ENCODE results near the gene KCNT2.
"Not testable (repeated sequence)": the region's sequence is repeated elsewhere in the genome, so short reads cannot be mapped to it uniquely, and the experiment has no call there.

KCNT2 gene

DNA sequence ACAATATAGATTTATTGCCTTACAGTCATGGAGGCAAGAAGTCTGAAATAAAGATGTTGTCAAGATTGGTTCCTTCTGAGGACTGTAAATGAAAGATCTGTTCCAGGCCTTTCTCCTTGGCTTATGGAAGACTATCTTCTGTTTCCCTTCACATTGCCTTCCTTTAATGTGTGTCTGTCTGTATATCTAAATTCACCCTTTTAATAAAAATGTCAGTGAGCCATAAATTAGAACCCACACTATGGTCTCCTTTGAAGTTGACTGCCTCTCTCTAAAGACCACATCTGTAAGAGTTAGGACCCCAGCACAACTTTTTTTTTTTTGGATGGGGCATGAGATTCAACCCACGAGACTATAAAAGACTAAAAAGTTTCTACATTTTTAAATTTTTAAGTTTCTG is 305.8 kb downstream of the KCNT2 start:
- Histone ChIP-seq H3K9ac (ENCODE audit: low read depth, low read length) (no peak overlapping the region), H3K4me3 (ENCODE audit: low read length) (no peak overlapping the region), H3K36me3 (ENCODE audit: insufficient read depth, low read length) (no peaks in the 10 kb centered on the region), H3K4me2 (ENCODE audit: low read length) (no peak overlapping the region), H3K9me3 (replicated peaks; ENCODE audit: low read length) (no peaks in the 10 kb centered on the region), H3K4me1 (ENCODE audit: control insufficient read depth, insufficient read depth, low read length) (peaks cover 3% of the 10 kb centered on the region), H3K27me3 (ENCODE audit: control insufficient read depth, insufficient read depth, low read length) (no peaks in the 10 kb centered on the region)

DNA sequence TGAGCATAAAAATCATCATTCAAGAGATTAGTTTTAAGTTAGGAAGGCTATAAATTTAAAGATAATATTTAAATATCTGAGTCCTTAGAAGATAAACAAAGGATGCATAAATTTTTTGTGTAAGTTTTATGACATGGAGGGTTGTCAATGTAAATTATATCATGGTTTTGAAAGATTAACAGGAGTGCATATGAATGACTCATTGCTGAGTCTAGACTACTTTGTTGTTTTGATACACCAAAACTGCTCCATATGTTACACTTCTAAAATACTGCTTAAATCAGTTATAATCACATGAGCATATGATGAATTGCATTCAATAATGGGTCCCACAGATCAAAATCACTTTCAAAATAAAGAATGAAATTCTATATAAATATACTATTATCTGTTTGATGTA is 312.5 kb downstream of the KCNT2 start:
- H3K27me3 ChIP-seq (ENCODE audit: control insufficient read depth, insufficient read depth, low read length), result no peaks in the 10 kb centered on the region

DNA sequence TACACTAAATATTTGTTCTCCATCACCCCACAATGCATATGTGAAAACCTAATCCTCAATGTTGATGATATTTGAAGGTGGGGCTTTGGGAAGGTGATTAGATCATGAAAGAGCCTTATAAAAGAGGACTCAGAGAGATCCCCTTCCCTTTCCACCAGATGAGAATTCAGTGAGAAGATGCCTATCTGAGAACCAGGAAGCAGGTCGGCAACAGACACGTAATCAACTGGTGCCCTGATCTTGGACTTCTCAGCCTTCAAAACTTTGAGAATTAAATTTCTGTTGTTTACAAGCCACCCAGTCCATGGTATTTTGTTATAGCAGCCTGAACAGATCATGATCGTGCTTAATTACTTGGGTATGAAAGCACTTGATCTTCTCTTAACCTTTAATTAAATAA is 329.4 kb downstream of the KCNT2 start:
- Histone ChIP-seq H3K4me2 (ENCODE audit: low read length) (no peak overlapping the region), H3K36me3 (ENCODE audit: insufficient read depth, low read length) (no peaks in the 10 kb centered on the region), H3K9ac (ENCODE audit: low read depth, low read length) (no peak overlapping the region), H3K4me3 (ENCODE audit: low read length) (no peak overlapping the region), H3K9me3 (replicated peaks; ENCODE audit: low read length) (no peaks in the 10 kb centered on the region), H3K27me3 (ENCODE audit: control insufficient read depth, insufficient read depth, low read length) (no peaks in the 10 kb centered on the region), H3K4me1 (ENCODE audit: control insufficient read depth, insufficient read depth, low read length) (no peaks in the 10 kb centered on the region)

More for the DNA sequence above, 312.5 kb downstream of the KCNT2 start:
- Histone ChIP-seq H3K4me1 (ENCODE audit: control insufficient read depth, insufficient read depth, low read length) (peaks cover 3% of the 10 kb centered on the region), H3K9me3 (replicated peaks; ENCODE audit: low read length) (no peaks in the 10 kb centered on the region), H3K4me3 (ENCODE audit: low read length) (no peak overlapping the region), H3K9ac (ENCODE audit: low read depth, low read length) (no peak overlapping the region), H3K4me2 (ENCODE audit: low read length) (no peak overlapping the region), H3K36me3 (ENCODE audit: insufficient read depth, low read length) (no peaks in the 10 kb centered on the region)

DNA sequence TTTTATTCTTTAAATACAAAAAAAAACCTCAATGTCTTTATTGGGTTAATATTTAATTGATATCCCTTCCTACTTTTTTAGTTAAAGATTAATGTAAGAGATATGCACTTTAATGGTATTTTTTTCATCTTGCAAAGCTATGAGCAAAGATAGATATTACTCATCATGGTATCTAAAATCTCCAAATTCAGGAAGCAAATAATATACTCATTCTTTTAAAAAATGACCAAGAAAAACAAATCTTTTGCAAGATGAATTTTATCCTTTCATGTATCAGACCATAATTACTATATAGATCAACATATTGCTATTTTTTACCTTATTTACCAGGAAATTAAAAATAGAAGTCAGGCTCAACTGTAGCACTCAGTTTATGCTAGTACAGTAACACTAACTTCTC is 330.4 kb downstream of the KCNT2 start:
- no peaks in the 10 kb centered on the region for H3K9me3 ChIP-seq (replicated peaks; ENCODE audit: low read length)
- no peaks in the 10 kb centered on the region for H3K27me3 ChIP-seq (ENCODE audit: control insufficient read depth, insufficient read depth, low read length)
- no peaks in the 10 kb centered on the region for H3K36me3 ChIP-seq (ENCODE audit: insufficient read depth, low read length)
- H3K4me3 ChIP-seq (ENCODE audit: low read length), result no peak overlapping the region
- no peak overlapping the region for H3K4me2 ChIP-seq (ENCODE audit: low read length)
- H3K9ac ChIP-seq (ENCODE audit: low read depth, low read length), result no peak overlapping the region
- H3K4me1 ChIP-seq (ENCODE audit: control insufficient read depth, insufficient read depth, low read length), result no peaks in the 10 kb centered on the region

DNA sequence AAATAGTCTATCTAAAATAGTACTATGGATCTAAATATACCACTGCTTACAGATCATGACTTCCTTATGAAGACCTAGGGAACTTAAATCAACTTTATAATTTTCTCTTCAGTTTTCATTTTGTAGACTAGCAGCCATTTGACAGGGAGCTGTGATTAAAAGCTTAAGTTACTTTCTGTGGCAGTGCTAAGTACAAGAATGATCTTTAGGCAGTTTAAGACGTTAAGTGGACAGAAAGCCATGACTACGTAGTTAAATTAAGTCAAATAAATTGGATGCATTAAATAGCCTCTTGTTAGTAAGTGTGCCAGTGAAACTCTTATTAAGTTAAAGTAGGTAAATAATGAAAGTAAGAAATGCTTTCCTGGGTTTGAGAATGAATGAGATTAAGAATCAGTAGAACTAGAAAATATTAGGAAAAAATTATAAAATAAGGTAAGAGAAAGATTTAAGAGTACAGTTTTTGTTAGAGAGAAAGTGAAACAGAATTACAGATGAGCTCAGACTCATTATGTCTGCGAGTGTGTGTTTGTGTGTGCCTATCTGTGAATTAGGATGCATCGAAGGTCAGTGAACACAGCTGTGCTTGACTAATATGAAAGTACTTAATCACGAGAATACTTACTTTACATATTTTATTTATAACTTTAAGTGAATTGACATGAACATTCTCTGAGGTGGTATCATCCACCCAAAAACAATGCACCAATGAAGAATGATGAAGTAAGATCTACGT is 336.9 kb downstream of the KCNT2 start:
- Histone ChIP-seq H3K9me3 (replicated peaks; ENCODE audit: low read length) (no peaks in the 10 kb centered on the region), H3K9ac (ENCODE audit: low read depth, low read length) (no peak overlapping the region), H3K4me1 (ENCODE audit: control insufficient read depth, insufficient read depth, low read length) (no peaks in the 10 kb centered on the region), H3K4me2 (ENCODE audit: low read length) (peak overlapping the region; percentile 65), H3K27me3 (ENCODE audit: control insufficient read depth, insufficient read depth, low read length) (no peaks in the 10 kb centered on the region), H3K4me3 (ENCODE audit: low read length) (no peak overlapping the region), H3K36me3 (ENCODE audit: insufficient read depth, low read length) (no peaks in the 10 kb centered on the region)

DNA sequence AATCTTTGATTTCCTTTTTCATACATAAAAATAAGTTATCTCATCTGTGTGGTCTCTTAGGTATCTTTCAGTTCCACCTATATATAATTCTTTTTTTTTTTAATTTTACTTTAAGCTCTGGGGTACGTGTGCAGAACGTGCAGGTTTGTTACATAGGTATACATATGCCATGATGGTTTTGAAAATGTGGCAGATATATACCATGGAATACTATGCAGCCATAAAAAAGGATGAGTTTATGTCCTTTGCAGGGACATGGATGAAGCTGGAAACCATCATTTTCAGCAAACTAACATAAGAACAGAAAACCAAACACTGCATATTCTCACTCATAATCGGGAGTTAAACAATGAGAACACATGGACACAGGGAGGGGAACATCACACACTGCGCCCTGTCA is 345.2 kb downstream of the KCNT2 start:
- H3K4me3 ChIP-seq (ENCODE audit: low read length); H3K9ac ChIP-seq (ENCODE audit: low read depth, low read length); H3K27me3 ChIP-seq (ENCODE audit: control insufficient read depth, insufficient read depth, low read length); H3K36me3 ChIP-seq (ENCODE audit: insufficient read depth, low read length); H3K9me3 ChIP-seq (replicated peaks; ENCODE audit: low read length); H3K4me2 ChIP-seq (ENCODE audit: low read length); H3K4me1 ChIP-seq (ENCODE audit: control insufficient read depth, insufficient read depth, low read length): not testable (repeated sequence)

DNA sequence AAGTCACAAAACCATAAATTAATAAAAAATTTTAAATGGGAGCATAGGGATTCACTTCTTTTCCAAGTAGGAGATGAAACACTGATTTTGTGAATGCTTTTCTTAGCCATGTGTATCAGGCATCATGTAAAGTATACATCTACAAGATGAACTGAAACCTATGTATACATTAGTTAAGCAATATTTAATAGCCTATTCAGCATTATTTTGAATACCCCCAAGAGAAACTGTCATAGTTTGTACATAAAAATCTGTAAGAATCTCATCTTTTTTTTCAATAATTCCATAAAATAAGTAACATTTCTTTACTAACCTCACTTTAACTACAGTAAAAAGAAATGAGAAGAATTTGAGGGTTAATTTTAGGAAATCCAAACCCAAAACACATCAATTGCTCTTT is 348.0 kb downstream of the KCNT2 start:
- no peaks in the 10 kb centered on the region for H3K9me3 ChIP-seq (replicated peaks; ENCODE audit: low read length)
- H3K4me1 ChIP-seq (ENCODE audit: control insufficient read depth, insufficient read depth, low read length), result no peaks in the 10 kb centered on the region
- no peak overlapping the region for H3K4me3 ChIP-seq (ENCODE audit: low read length)
- H3K27me3 ChIP-seq (ENCODE audit: control insufficient read depth, insufficient read depth, low read length), result no peaks in the 10 kb centered on the region
- H3K4me2 ChIP-seq (ENCODE audit: low read length), result no peak overlapping the region
- H3K36me3 ChIP-seq (ENCODE audit: insufficient read depth, low read length), result no peaks in the 10 kb centered on the region
- no peak overlapping the region for H3K9ac ChIP-seq (ENCODE audit: low read depth, low read length)

DNA sequence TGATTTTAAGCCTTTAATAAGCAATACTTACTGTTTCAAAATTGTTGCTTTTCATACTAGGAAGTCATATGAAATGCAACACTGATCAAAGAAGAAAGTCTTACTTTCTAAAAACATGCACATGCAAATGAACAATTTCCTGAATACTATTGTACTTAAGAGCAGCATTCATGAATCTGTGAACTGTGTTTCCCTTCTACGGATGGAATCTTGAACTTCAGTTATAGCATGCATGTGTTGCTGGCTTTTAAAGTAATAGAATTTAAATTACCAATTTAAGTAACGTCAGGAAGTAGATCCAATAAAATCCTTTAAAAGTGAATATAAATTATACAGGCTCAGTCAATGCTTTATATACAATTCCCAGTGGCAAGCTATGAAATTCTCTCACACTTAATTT is 348.9 kb downstream of the KCNT2 start:
- no peaks in the 10 kb centered on the region for H3K27me3 ChIP-seq (ENCODE audit: control insufficient read depth, insufficient read depth, low read length)
- no peak overlapping the region for H3K9ac ChIP-seq (ENCODE audit: low read depth, low read length)
- H3K36me3 ChIP-seq (ENCODE audit: insufficient read depth, low read length), result no peaks in the 10 kb centered on the region
- no peak overlapping the region for H3K4me2 ChIP-seq (ENCODE audit: low read length)
- H3K4me3 ChIP-seq (ENCODE audit: low read length), result no peak overlapping the region
- no peaks in the 10 kb centered on the region for H3K9me3 ChIP-seq (replicated peaks; ENCODE audit: low read length)
- H3K4me1 ChIP-seq (ENCODE audit: control insufficient read depth, insufficient read depth, low read length), result peaks cover 1% of the 10 kb centered on the region

DNA sequence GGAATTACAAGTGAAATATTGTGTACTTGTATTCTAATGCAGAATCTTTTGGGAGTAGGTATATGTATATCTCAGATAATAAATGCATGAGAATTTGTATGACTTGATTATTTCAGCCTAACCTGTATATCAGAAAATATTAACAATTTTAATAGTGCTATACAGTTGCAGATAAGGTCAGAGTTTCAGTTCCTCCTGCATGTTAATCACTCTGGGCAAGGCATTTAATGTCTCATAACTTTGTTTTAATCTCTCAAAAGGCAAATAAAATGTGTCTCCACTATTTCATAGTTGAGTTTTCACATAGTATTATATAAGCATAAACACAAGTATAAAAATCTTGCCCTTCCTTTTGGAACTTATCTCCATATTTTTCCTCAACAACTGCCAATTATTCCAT is 352.5 kb downstream of the KCNT2 start:
- Histone ChIP-seq H3K36me3 (ENCODE audit: insufficient read depth, low read length) (no peaks in the 10 kb centered on the region), H3K4me1 (ENCODE audit: control insufficient read depth, insufficient read depth, low read length) (peaks cover 3% of the 10 kb centered on the region), H3K4me3 (ENCODE audit: low read length) (no peak overlapping the region), H3K4me2 (ENCODE audit: low read length) (no peak overlapping the region), H3K27me3 (ENCODE audit: control insufficient read depth, insufficient read depth, low read length) (no peaks in the 10 kb centered on the region), H3K9ac (ENCODE audit: low read depth, low read length) (no peak overlapping the region), H3K9me3 (replicated peaks; ENCODE audit: low read length) (no peaks in the 10 kb centered on the region)

DNA sequence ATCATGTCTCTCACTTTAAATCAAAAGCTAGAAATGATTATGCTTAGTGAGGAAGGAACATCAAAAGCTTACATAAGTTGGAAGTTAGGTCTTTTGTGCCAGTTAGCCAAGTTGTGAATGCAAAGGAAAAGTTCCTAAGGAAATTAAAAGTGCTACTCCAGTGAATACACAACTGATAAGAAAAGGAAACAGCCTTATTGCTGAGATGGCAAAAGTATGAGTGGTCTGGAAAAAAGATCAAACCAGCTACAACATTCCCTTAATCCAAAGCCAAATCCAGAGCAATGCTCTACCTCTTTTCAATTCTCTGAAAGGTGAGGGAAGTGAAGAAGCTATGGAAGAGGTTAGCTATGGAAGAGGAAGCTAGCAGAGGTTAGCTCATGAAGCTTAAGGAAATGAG is 378.7 kb downstream of the KCNT2 start:
- H3K27me3 ChIP-seq (ENCODE audit: control insufficient read depth, insufficient read depth, low read length), result no peaks in the 10 kb centered on the region
- H3K4me2 ChIP-seq (ENCODE audit: low read length), result no peak overlapping the region
- H3K9ac ChIP-seq (ENCODE audit: low read depth, low read length), result no peak overlapping the region
- no peaks in the 10 kb centered on the region for H3K4me1 ChIP-seq (ENCODE audit: control insufficient read depth, insufficient read depth, low read length)
- no peaks in the 10 kb centered on the region for H3K9me3 ChIP-seq (replicated peaks; ENCODE audit: low read length)
- H3K4me3 ChIP-seq (ENCODE audit: low read length), result no peak overlapping the region
- H3K36me3 ChIP-seq (ENCODE audit: insufficient read depth, low read length), result no peaks in the 10 kb centered on the region

DNA sequence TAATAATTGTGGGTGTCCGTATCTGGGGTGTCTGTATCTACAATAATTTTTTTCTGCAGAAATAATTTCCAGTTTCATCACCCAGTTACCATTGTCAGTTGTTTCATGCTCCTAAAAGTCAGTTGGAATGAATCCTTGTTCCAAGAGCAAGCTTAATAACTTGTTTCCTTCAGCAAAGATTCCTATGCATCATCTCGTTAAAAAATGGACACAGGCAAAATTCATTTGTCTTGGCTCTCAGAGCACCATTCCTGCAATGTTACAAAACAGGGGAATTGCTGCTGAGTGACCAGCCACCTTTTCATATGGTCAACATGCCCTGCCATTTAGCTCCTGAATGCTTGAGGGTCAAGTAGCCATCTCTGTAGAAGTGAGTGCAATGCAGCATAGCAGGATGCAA is 393.4 kb downstream of the KCNT2 start:
- H3K9me3 ChIP-seq (replicated peaks; ENCODE audit: low read length), result no peaks in the 10 kb centered on the region

DNA sequence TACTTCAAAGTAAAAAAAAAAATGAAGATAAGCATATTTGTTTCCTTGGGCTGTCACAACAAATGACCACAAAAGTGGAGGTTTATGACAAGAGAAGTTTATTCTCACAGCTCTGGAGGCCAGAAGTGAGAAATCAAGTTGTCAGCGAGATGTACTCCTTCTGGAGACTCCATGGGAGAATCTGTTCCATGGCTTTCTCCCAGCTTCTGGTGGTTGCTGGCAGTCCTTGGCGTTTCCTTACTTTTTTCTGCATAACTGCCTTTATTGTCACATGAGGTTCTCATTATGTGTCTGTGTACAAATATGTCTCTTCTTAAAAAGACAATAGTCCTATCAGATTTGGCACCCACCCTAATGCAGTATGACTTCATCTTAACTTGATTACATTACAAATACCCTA is 398.3 kb downstream of the KCNT2 start:
- Histone ChIP-seq H3K9ac (ENCODE audit: low read depth, low read length) (no peak overlapping the region), H3K27me3 (ENCODE audit: control insufficient read depth, insufficient read depth, low read length) (no peaks in the 10 kb centered on the region), H3K4me3 (ENCODE audit: low read length) (no peak overlapping the region), H3K36me3 (ENCODE audit: insufficient read depth, low read length) (no peaks in the 10 kb centered on the region), H3K4me2 (ENCODE audit: low read length) (no peak overlapping the region), H3K4me1 (ENCODE audit: control insufficient read depth, insufficient read depth, low read length) (no peaks in the 10 kb centered on the region), H3K9me3 (replicated peaks; ENCODE audit: low read length) (no peaks in the 10 kb centered on the region)

More for the DNA sequence above, 393.4 kb downstream of the KCNT2 start:
- Histone ChIP-seq H3K4me1 (ENCODE audit: control insufficient read depth, insufficient read depth, low read length) (no peaks in the 10 kb centered on the region), H3K4me3 (ENCODE audit: low read length) (no peak overlapping the region), H3K4me2 (ENCODE audit: low read length) (no peak overlapping the region), H3K36me3 (ENCODE audit: insufficient read depth, low read length) (no peaks in the 10 kb centered on the region), H3K27me3 (ENCODE audit: control insufficient read depth, insufficient read depth, low read length) (no peaks in the 10 kb centered on the region), H3K9ac (ENCODE audit: low read depth, low read length) (no peak overlapping the region)
